CD4-positive, alpha-beta T cell (primary cell): Measurements from ENCODE around the gene AGTPBP1. TPM values are rescaled to one million over a fixed set of nuclear protein-coding genes. Genes with fewer than 3 reads are reported as not detected.

Experiments used
- ATAC-seq: fragments of 200-7000 bp; cut with Tn5 transposase; one replicate; pipeline ENCODE4 v1.10.0; 2022; ENCODE audit warnings: mild to moderate bottlenecking; ENCODE audit not compliant: poor library complexity
- CTCF ChIA-PET: fragments of 350-600 bp; sonication (Branson Sonifier 250); formaldehyde crosslinking; loops from one replicate; lab custom pipeline; 2021; ENCODE audit warnings: antibody characterized with exemption, inconsistent platforms; lab: Charles Lee
- POLR2A ChIA-PET: fragments of 350-600 bp; sonication (Branson Sonifier 250); formaldehyde crosslinking; loops from one replicate; lab custom pipeline; 2021; ENCODE audit warnings: antibody characterized with exemption, inconsistent platforms; lab: Charles Lee
- DNase-seq, 14 experiments: peaks; one replicate each; pipeline ENCODE4 v3.0.0-alpha.2; 2013 to 2020; ENCODE audit warnings: mixed read lengths in 2 of 14
- H3K27ac ChIP-seq, 2 donors: one replicate each; pipeline versions ENCODE4 v1.5.1 to v1.7.0; 2013; ENCODE audit warnings: low read length in 2 of 2, low read depth in 1 of 2, mild to moderate bottlenecking in 1 of 2
- H3K27me3 ChIP-seq, 2 experiments: 1 replicate in 1 of 2; 2 replicates in 1 of 2; pipeline versions ENCODE4 v1.6.1 to v1.7.0; 2013; ENCODE audit warnings: low read length in 2 of 2, control low read depth in 1 of 2, mild to moderate bottlenecking in 1 of 2, moderate library complexity in 1 of 2; ENCODE audit not compliant: insufficient read depth in 2 of 2, control insufficient read depth in 1 of 2
- H3K36me3 ChIP-seq: one replicate; pipeline ENCODE4 v1.6.1; 2013; ENCODE audit warnings: low read length, control low read depth; ENCODE audit not compliant: insufficient read depth
- H3K4me1 ChIP-seq: one replicate; pipeline ENCODE4 v1.6.1; 2013; ENCODE audit warnings: low read length, control low read depth; ENCODE audit not compliant: insufficient read depth
- H3K4me3 ChIP-seq: one replicate; pipeline ENCODE4 v1.5.1; 2013; ENCODE audit warnings: mild to moderate bottlenecking, low read length, moderate library complexity
- H3K9me3 ChIP-seq, 2 experiments: 1 replicate in 1 of 2; 2 replicates in 1 of 2; pipeline versions ENCODE4 v1.6.1 to v1.7.0; 2013; ENCODE audit warnings: low read length in 2 of 2, mild to moderate bottlenecking in 2 of 2, control low read depth in 1 of 2, moderate library complexity in 1 of 2; ENCODE audit not compliant: control insufficient read depth in 1 of 2, insufficient read depth in 1 of 2
- H3K27ac Mint-ChIP-seq: one replicate; pipeline ENCODE4 v1.8.0; 2020; ENCODE audit warnings: mixed read lengths
- H3K27me3 Mint-ChIP-seq: one replicate; pipeline ENCODE4 v1.8.0; 2021; ENCODE audit warnings: mixed read lengths
- H3K36me3 Mint-ChIP-seq: one replicate; pipeline ENCODE4 v1.8.0; 2021; ENCODE audit warnings: low read depth, mixed read lengths
- H3K4me1 Mint-ChIP-seq: one replicate; pipeline ENCODE4 v1.8.0; 2021; ENCODE audit warnings: low read depth, mixed read lengths
- H3K4me3 Mint-ChIP-seq: one replicate; pipeline ENCODE4 v1.8.0; 2020; ENCODE audit warnings: mild to moderate bottlenecking, mixed read lengths
- H3K9me3 Mint-ChIP-seq: one replicate; pipeline ENCODE4 v1.8.0; 2020; ENCODE audit warnings: mixed read lengths
- intact Hi-C, 2 experiments: fragments of 100-400 bp; cut with DNase I in 1 of 2; cut with micrococcal nuclease in 1 of 2; formaldehyde crosslinking; loops; one replicate each; pipeline versions ENCODE4 v1.15.1 to v1.9.0; 2023 to 2025; cut with DNase I, micrococcal nuclease
- total RNA-seq, 174 experiments: library from RNA in 2 of 174; stranded (reverse) in 2 of 174; gene quantifications; one replicate each; pipeline ENCODE4 v1.2.3 and lab custom pipeline; 2021 to 2026
- TF ChIP-seq, protein P1 (sequence below): fragments of 200-600 bp; IDR thresholded peaks from one replicate; pipeline ENCODE4 v1.8.0; 2022; ENCODE audit warnings: antibody characterized with exemption, mild to moderate bottlenecking

AGTPBP1 gene
- total RNA-seq, 2 experiments from 2014 or later: 52.0 to 55.2 TPM

- Histone ChIP-seq H3K27ac (no peak overlapping the region), H3K36me3 (no peaks in the 10 kb centered on the region), H3K4me3 (no peak overlapping the region), H3K27me3 (peaks cover 5 to 19% of the 10 kb centered on the region in 2 experiments), H3K9me3 (no peaks in the 10 kb centered on the region), H3K4me1 (no peaks in the 10 kb centered on the region)
- intact Hi-C loops: no loop called here
- CTCF ChIA-PET: no interaction called here
- POLR2A ChIA-PET: no interaction called here
- no peak overlapping the region for H3K4me3 Mint-ChIP-seq
- TF ChIP-seq, protein P1, sequence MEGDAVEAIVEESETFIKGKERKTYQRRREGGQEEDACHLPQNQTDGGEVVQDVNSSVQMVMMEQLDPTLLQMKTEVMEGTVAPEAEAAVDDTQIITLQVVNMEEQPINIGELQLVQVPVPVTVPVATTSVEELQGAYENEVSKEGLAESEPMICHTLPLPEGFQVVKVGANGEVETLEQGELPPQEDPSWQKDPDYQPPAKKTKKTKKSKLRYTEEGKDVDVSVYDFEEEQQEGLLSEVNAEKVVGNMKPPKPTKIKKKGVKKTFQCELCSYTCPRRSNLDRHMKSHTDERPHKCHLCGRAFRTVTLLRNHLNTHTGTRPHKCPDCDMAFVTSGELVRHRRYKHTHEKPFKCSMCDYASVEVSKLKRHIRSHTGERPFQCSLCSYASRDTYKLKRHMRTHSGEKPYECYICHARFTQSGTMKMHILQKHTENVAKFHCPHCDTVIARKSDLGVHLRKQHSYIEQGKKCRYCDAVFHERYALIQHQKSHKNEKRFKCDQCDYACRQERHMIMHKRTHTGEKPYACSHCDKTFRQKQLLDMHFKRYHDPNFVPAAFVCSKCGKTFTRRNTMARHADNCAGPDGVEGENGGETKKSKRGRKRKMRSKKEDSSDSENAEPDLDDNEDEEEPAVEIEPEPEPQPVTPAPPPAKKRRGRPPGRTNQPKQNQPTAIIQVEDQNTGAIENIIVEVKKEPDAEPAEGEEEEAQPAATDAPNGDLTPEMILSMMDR: no peak
- no peak overlapping the region for H3K27ac Mint-ChIP-seq
- ATAC-seq: no peak
- no peaks in the 10 kb centered on the region for H3K9me3 Mint-ChIP-seq
- no peaks in the 10 kb centered on the region for H3K36me3 Mint-ChIP-seq
- H3K4me1 Mint-ChIP-seq: no peaks in the 10 kb centered on the region
- DNase-seq: no peak
- H3K27me3 Mint-ChIP-seq: peaks cover 27% of the 10 kb centered on the region
These were observed 213.1 kb downstream of the AGTPBP1 start for GRCh38 chr9:85528607-85529006.

DNA sequence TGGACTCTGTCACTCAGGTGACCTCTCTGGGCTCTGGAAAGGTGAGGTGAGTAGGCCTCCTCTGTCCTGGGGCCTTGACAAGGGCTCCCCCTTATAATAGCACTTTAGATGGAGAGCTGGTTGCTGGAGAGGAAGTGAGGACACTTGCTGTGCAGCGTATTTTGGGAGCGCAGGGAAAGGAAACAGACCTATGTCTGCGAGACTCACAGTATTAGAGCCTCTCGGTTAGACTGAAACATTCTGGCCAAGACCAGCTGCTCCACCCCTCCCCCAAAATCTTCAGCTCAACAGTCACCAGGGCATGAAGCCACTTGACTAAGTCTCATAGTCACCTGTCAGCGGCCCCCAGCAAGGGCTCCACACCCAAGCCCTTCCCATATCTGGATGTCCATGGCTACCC is 213.6 kb downstream of the AGTPBP1 start:
- ChIA-PET CTCF (no interaction called here), POLR2A (no interaction called here)
- no peaks in the 10 kb centered on the region for H3K9me3 Mint-ChIP-seq
- TF ChIP-seq, protein P1: no peak
- H3K4me3 Mint-ChIP-seq: no peak overlapping the region
- ATAC-seq (no peak), DNase-seq (no peak)
- Histone ChIP-seq H3K36me3 (no peaks in the 10 kb centered on the region), H3K9me3 (peaks cover 0 to 1% of the 10 kb centered on the region in 2 experiments), H3K4me1 (no peaks in the 10 kb centered on the region), H3K27me3 (peaks cover 5 to 22% of the 10 kb centered on the region in 2 experiments), H3K4me3 (no peak overlapping the region), H3K27ac (no peak overlapping the region)
- no peaks in the 10 kb centered on the region for H3K4me1 Mint-ChIP-seq
- no peaks in the 10 kb centered on the region for H3K36me3 Mint-ChIP-seq
- no peak overlapping the region for H3K27ac Mint-ChIP-seq
- H3K27me3 Mint-ChIP-seq: peaks cover 30% of the 10 kb centered on the region
- intact Hi-C loops: no loop called here

DNA sequence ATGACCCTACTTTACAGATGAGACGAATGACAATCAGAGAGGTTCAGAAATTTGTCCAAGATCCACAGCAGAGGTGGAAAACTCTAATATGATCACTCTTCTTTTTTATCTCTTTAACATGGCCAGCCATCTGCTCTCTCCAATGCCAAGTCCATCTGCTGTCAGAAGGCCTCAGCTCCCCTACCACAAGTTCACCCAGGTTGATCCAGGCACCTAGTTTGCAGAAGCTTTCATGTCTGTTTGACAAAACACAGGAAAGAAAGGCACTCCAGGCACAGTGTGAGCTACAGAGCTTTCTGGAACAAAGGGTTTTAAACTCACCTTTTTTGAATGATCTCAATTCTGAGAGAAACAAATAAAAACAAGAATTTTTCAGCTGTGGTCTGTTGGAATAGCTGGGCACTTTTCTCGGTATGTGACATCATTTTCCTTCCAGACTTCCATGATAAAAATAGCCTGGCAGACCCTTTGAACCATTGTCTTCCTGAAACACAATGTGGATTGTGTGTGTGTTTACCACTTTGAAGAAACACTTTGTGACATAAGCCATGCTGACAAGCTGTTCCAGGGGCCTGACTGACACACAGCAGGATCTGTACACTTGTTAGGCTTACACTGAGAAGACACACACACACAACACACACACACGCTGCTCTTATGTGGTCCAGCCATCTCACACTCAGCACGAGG is 214.3 kb downstream of the AGTPBP1 start:
- Mint-ChIP-seq H3K36me3 (no peaks in the 10 kb centered on the region), H3K4me3 (no peak overlapping the region), H3K27ac (no peak overlapping the region), H3K27me3 (peaks cover 36% of the 10 kb centered on the region), H3K9me3 (no peaks in the 10 kb centered on the region), H3K4me1 (no peaks in the 10 kb centered on the region)
- DNase-seq (no peak), ATAC-seq (no peak)
- Histone ChIP-seq H3K4me3 (no peak overlapping the region), H3K4me1 (peaks cover 5% of the 10 kb centered on the region), H3K27ac (no peak overlapping the region), H3K27me3 (peaks cover 10 to 28% of the 10 kb centered on the region in 2 experiments), H3K36me3 (no peaks in the 10 kb centered on the region), H3K9me3 (peaks cover 0 to 8% of the 10 kb centered on the region in 2 experiments)
- ChIA-PET CTCF (no interaction called here), POLR2A (no interaction called here)
- TF ChIP-seq, protein P1: no peak
- intact Hi-C loops: no loop called here
